Measurements from ENCODE around the gene SYNE4.

SYNE4 gene

GRCh38 chr19:35973487-35973886 is 35.1 kb downstream of the SYNE4 start:
- Histone ChIP-seq H2BK5ac (ENCODE audit: low read length) (no peak overlapping the region), H3K23ac (ENCODE audit: low read depth, low read length, poor library complexity) (no peak overlapping the region), H3K14ac (ENCODE audit: low read length) (no peak overlapping the region), H2AFZ (ENCODE audit: low read length) (no peak overlapping the region), H3K4me2 (ENCODE audit: insufficient read depth, low read length, poor library complexity, severe bottlenecking) (no peak overlapping the region), H3K27ac (replicated peaks; ENCODE audit: low read length) (no peak overlapping the region), H3K79me1 (ENCODE audit: low read depth, low read length) (peaks cover 2% of the 10 kb centered on the region), H2BK15ac (ENCODE audit: low read length) (no peak overlapping the region), H3K18ac (ENCODE audit: low read length) (no peak overlapping the region), H3K4me1 (ENCODE audit: control insufficient read depth in 2 of 2, insufficient read depth in 1 of 2, low read depth in 1 of 2, low read length in 2 of 2) (no peaks in the 10 kb centered on the region), H2BK12ac (ENCODE audit: low read length) (no peak overlapping the region), H3K9ac (ENCODE audit: low read depth, low read length, poor library complexity) (no peak overlapping the region), H3K36me3 (replicated peaks in 1 of 2; ENCODE audit: control insufficient read depth in 2 of 2, insufficient read depth in 2 of 2, low read length in 2 of 2) (no peaks in the 10 kb centered on the region), H2BK120ac (ENCODE audit: low read depth, low read length) (no peak overlapping the region), H3K9me3 (replicated peaks in 1 of 2; ENCODE audit: control insufficient read depth in 2 of 2, insufficient read depth in 1 of 2, low read depth in 1 of 2, low read length in 2 of 2) (no peaks in the 10 kb centered on the region), H3K4me3 (ENCODE audit: low read length in 2 of 2) (no peak overlapping the region), H4K91ac (ENCODE audit: low read depth, low read length, poor library complexity) (no peak overlapping the region), H2AK5ac (ENCODE audit: low read depth, low read length) (no peak overlapping the region), H4K8ac (ENCODE audit: low read depth, low read length) (no peak overlapping the region), H3K4ac (ENCODE audit: low read length) (no peak overlapping the region), H3K27me3 (ENCODE audit: control insufficient read depth in 3 of 3, insufficient read depth in 3 of 3, low read depth in 1 of 3, low read length in 3 of 3) (peaks cover 0 to 6% (median 2%) of the 10 kb centered on the region in 3 experiments)
- DNase-seq (ENCODE audit: low spot score), result no peak
- WGBS, 2 donors (ENCODE audit: extremely low coverage in 2 of 2, insufficient read length in 2 of 2, insufficient replicate concordance in 1 of 2), result no CpG with 5 or more reads among the region's 8 CpGs

DNA sequence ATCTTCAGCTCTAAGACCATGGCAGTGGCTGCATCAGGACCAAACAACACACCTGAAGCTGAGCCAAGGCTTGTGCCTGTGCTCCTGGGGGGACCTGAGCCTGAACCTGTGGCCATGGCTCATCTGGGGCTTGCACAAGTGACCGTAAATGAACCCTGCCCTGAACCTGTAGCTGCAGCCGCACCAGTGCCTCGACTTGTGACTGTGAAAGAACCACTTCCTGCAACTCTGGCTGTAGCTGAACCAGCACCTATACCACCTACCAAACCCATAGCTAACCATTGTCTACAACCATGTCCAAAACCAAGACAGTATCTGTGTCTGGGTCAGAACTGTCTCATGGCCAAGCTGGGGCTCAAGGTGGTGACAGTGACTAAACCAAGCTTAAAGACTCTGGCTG is 41.8 kb downstream of the SYNE4 start:
- H3K4ac ChIP-seq (ENCODE audit: low read length), result no peak overlapping the region
- H2BK12ac ChIP-seq (ENCODE audit: low read length), result no peak overlapping the region
- no peak overlapping the region for H3K18ac ChIP-seq (ENCODE audit: low read length)
- no peak overlapping the region for H2BK15ac ChIP-seq (ENCODE audit: low read length)
- H4K91ac ChIP-seq (ENCODE audit: low read depth, low read length, poor library complexity), result no peak overlapping the region
- no peak overlapping the region for H4K8ac ChIP-seq (ENCODE audit: low read depth, low read length)
- H2BK5ac ChIP-seq (ENCODE audit: low read length), result no peak overlapping the region
- no peak for DNase-seq (ENCODE audit: low spot score)
- H3K4me3 ChIP-seq (ENCODE audit: low read length in 2 of 2), result peak overlapping the region in 1 of 2 donors; percentile 29
- H3K23ac ChIP-seq (ENCODE audit: low read depth, low read length, poor library complexity), result no peak overlapping the region
- no CpG with 5 or more reads among the region's 3 CpGs for WGBS, 2 donors (ENCODE audit: extremely low coverage in 2 of 2, insufficient read length in 2 of 2, insufficient replicate concordance in 1 of 2)
- H3K4me1 ChIP-seq (ENCODE audit: control insufficient read depth in 2 of 2, insufficient read depth in 1 of 2, low read depth in 1 of 2, low read length in 2 of 2), result no peaks in the 10 kb centered on the region
- H2AK5ac ChIP-seq (ENCODE audit: low read depth, low read length), result no peak overlapping the region
- no peak overlapping the region for H2BK120ac ChIP-seq (ENCODE audit: low read depth, low read length)
- no peaks in the 10 kb centered on the region for H3K79me1 ChIP-seq (ENCODE audit: low read depth, low read length)
- H3K9ac ChIP-seq (ENCODE audit: low read depth, low read length, poor library complexity), result no peak overlapping the region
- H3K27me3 ChIP-seq (ENCODE audit: control insufficient read depth in 3 of 3, insufficient read depth in 3 of 3, low read depth in 1 of 3, low read length in 3 of 3), result peaks cover 0 to 3% (median 2%) of the 10 kb centered on the region in 3 experiments
- no peaks in the 10 kb centered on the region for H3K36me3 ChIP-seq (replicated peaks in 1 of 2; ENCODE audit: control insufficient read depth in 2 of 2, insufficient read depth in 2 of 2, low read length in 2 of 2)
- H3K9me3 ChIP-seq (replicated peaks in 1 of 2; ENCODE audit: control insufficient read depth in 2 of 2, insufficient read depth in 1 of 2, low read depth in 1 of 2, low read length in 2 of 2), result no peaks in the 10 kb centered on the region
- H3K4me2 ChIP-seq (ENCODE audit: insufficient read depth, low read length, poor library complexity, severe bottlenecking), result no peak overlapping the region
- no peak overlapping the region for H3K14ac ChIP-seq (ENCODE audit: low read length)
- H3K27ac ChIP-seq (replicated peaks; ENCODE audit: low read length), result no peak overlapping the region
- no peak overlapping the region for H2AFZ ChIP-seq (ENCODE audit: low read length)

DNA sequence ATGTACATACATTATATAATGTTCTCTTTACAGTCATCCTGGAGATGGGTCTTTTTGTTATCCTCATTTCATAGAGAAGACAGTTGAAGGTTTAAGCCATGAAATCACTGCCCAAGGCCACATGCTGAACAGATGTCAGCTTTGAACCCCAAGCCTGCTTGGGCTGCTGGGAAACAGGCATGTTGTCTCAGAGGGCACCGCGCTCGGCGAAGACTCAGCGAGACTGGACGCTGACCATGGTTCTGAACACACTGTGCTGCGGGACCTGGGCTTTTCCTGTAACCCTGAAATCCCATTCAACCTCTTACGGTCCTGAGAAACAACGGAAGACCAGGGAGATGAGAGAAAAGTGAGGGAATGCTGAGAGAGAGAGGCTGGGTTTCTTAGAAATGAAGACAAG is 45.1 kb downstream of the SYNE4 start:
- H3K14ac ChIP-seq (ENCODE audit: low read length), result no peak overlapping the region
- H2BK5ac ChIP-seq (ENCODE audit: low read length), result no peak overlapping the region
- no peaks in the 10 kb centered on the region for H3K9me3 ChIP-seq (replicated peaks in 1 of 2; ENCODE audit: control insufficient read depth in 2 of 2, insufficient read depth in 1 of 2, low read depth in 1 of 2, low read length in 2 of 2)
- H2BK12ac ChIP-seq (ENCODE audit: low read length), result no peak overlapping the region
- H2BK120ac ChIP-seq (ENCODE audit: low read depth, low read length), result no peak overlapping the region
- H3K4me3 ChIP-seq (ENCODE audit: low read length in 2 of 2), result no peak overlapping the region
- no peak overlapping the region for H3K4me2 ChIP-seq (ENCODE audit: insufficient read depth, low read length, poor library complexity, severe bottlenecking)
- H2AFZ ChIP-seq (ENCODE audit: low read length), result no peak overlapping the region
- H4K8ac ChIP-seq (ENCODE audit: low read depth, low read length), result no peak overlapping the region
- no peaks in the 10 kb centered on the region for H3K4me1 ChIP-seq (ENCODE audit: control insufficient read depth in 2 of 2, insufficient read depth in 1 of 2, low read depth in 1 of 2, low read length in 2 of 2)
- H3K36me3 ChIP-seq (replicated peaks in 1 of 2; ENCODE audit: control insufficient read depth in 2 of 2, insufficient read depth in 2 of 2, low read length in 2 of 2), result no peaks in the 10 kb centered on the region
- H3K27ac ChIP-seq (replicated peaks; ENCODE audit: low read length), result no peak overlapping the region
- H3K79me1 ChIP-seq (ENCODE audit: low read depth, low read length), result no peaks in the 10 kb centered on the region
- H2AK5ac ChIP-seq (ENCODE audit: low read depth, low read length), result no peak overlapping the region
- DNase-seq (ENCODE audit: low spot score), result peak; percentile 69
- H3K27me3 ChIP-seq (ENCODE audit: control insufficient read depth in 3 of 3, insufficient read depth in 3 of 3, low read depth in 1 of 3, low read length in 3 of 3), result peaks cover 9 to 24% (median 23%) of the 10 kb centered on the region in 3 experiments
- H3K9ac ChIP-seq (ENCODE audit: low read depth, low read length, poor library complexity), result no peak overlapping the region
- H4K91ac ChIP-seq (ENCODE audit: low read depth, low read length, poor library complexity), result no peak overlapping the region
- no peak overlapping the region for H3K18ac ChIP-seq (ENCODE audit: low read length)
- H3K4ac ChIP-seq (ENCODE audit: low read length), result no peak overlapping the region
- no peak overlapping the region for H2BK15ac ChIP-seq (ENCODE audit: low read length)
- WGBS, 2 donors (ENCODE audit: extremely low coverage in 2 of 2, insufficient read length in 2 of 2, insufficient replicate concordance in 1 of 2), result no CpG with 5 or more reads among the region's 9 CpGs
- H3K23ac ChIP-seq (ENCODE audit: low read depth, low read length, poor library complexity), result no peak overlapping the region

- Histone ChIP-seq H3K18ac (ENCODE audit: low read length) (no peak overlapping the region), H3K27me3 (ENCODE audit: control insufficient read depth in 3 of 3, insufficient read depth in 3 of 3, low read depth in 1 of 3, low read length in 3 of 3) (peaks cover 9 to 43% (median 31%) of the 10 kb centered on the region in 3 experiments), H3K4ac (ENCODE audit: low read length) (no peak overlapping the region), H3K4me2 (ENCODE audit: insufficient read depth, low read length, poor library complexity, severe bottlenecking) (no peak overlapping the region), H2BK12ac (ENCODE audit: low read length) (no peak overlapping the region), H3K27ac (replicated peaks; ENCODE audit: low read length) (no peak overlapping the region), H3K9me3 (replicated peaks in 1 of 2; ENCODE audit: control insufficient read depth in 2 of 2, insufficient read depth in 1 of 2, low read depth in 1 of 2, low read length in 2 of 2) (peaks cover 0 to 3% of the 10 kb centered on the region in 2 donors), H2BK120ac (ENCODE audit: low read depth, low read length) (no peak overlapping the region), H4K91ac (ENCODE audit: low read depth, low read length, poor library complexity) (no peak overlapping the region), H3K4me1 (ENCODE audit: control insufficient read depth in 2 of 2, insufficient read depth in 1 of 2, low read depth in 1 of 2, low read length in 2 of 2) (no peaks in the 10 kb centered on the region), H3K79me1 (ENCODE audit: low read depth, low read length) (no peaks in the 10 kb centered on the region), H3K36me3 (replicated peaks in 1 of 2; ENCODE audit: control insufficient read depth in 2 of 2, insufficient read depth in 2 of 2, low read length in 2 of 2) (no peaks in the 10 kb centered on the region), H3K23ac (ENCODE audit: low read depth, low read length, poor library complexity) (no peak overlapping the region), H3K14ac (ENCODE audit: low read length) (no peak overlapping the region), H3K4me3 (ENCODE audit: low read length in 2 of 2) (no peak overlapping the region), H4K8ac (ENCODE audit: low read depth, low read length) (no peak overlapping the region), H2BK5ac (ENCODE audit: low read length) (no peak overlapping the region), H2AK5ac (ENCODE audit: low read depth, low read length) (no peak overlapping the region), H2BK15ac (ENCODE audit: low read length) (no peak overlapping the region), H2AFZ (ENCODE audit: low read length) (no peak overlapping the region), H3K9ac (ENCODE audit: low read depth, low read length, poor library complexity) (peak overlapping the region; percentile 30)
- no CpG with 5 or more reads among the region's 7 CpGs for WGBS, 2 donors (ENCODE audit: extremely low coverage in 2 of 2, insufficient read length in 2 of 2, insufficient replicate concordance in 1 of 2)
- DNase-seq (ENCODE audit: low spot score), result no peak
Observed at GRCh38 chr19:35960432-35960972, 48.1 kb downstream of the SYNE4 start.
